ENCODE results near the gene MTOR.

- TF ChIP-seq POLR2A (IDR thresholded peaks at IDR 0.05) (no peak), CTCF (IDR thresholded peaks at IDR 0.05) (no peak)
Observed at GRCh38 chr1:11293856-11294255, 31.5 kb upstream of the MTOR start.
